OCI-LY3 (cell line): ENCODE measurements around the gene GSTO2.

Experiments used
- H2AFZ ChIP-seq: fragments of 200-600, 300-600 bp; shearing (Covaris generic); 2 replicates; pipeline ENCODE4 v1.6.0; 2014; ENCODE audit warnings: antibody characterized with exemption, low read depth, low read length
- H3K27ac ChIP-seq: fragments of 200-600, 300-600 bp; sonication (generic); 2 replicates; pipeline ENCODE4 v1.5.1; 2014; ENCODE audit warnings: mild to moderate bottlenecking, low read length, moderate library complexity, mixed read lengths
- H3K27me3 ChIP-seq: fragments of 200-600, 300-600 bp; sonication (generic); 2 replicates; pipeline ENCODE4 v1.6.1; 2014; ENCODE audit warnings: low read depth, low read length, mixed read lengths
- H3K36me3 ChIP-seq: fragments of 200-600, 300-600 bp; sonication (generic); replicated peaks from 2 replicates; pipeline ENCODE3; 2014; ENCODE audit warnings: low read depth, low read length, mixed read lengths
- H3K4me1 ChIP-seq: fragments of 300-600, 200-600 bp; sonication (generic); 2 replicates; pipeline ENCODE4 v1.6.1; 2014; ENCODE audit warnings: low read length, mixed read lengths
- H3K4me2 ChIP-seq: fragments of 200-600, 300-600 bp; sonication (generic); 2 replicates; pipeline ENCODE4 v1.6.1; 2014; ENCODE audit warnings: low read length, mixed read lengths
- H3K4me3 ChIP-seq: fragments of 300-600, 200-600 bp; sonication (generic); 2 replicates; pipeline ENCODE4 v1.5.1; 2014; ENCODE audit warnings: antibody characterized with exemption, mild to moderate bottlenecking, low read length, moderate library complexity
- H3K79me2 ChIP-seq: fragments of 300-600, 200-600 bp; shearing (Covaris generic); 2 replicates; pipeline ENCODE4 v1.6.1; 2014; ENCODE audit warnings: mild to moderate bottlenecking, low read length, mixed read lengths
- H3K9ac ChIP-seq: fragments of 300-600, 200-600 bp; shearing (Covaris generic); 2 replicates; pipeline ENCODE4 v1.6.0; 2014; ENCODE audit warnings: mild to moderate bottlenecking, low read length, moderate library complexity
- H3K9me3 ChIP-seq: fragments of 200-600, 300-600 bp; shearing (Covaris generic); 2 replicates; pipeline ENCODE4 v1.6.1; 2014; ENCODE audit warnings: low read length, mixed read lengths; ENCODE audit not compliant: insufficient read depth
- H4K20me1 ChIP-seq: fragments of 200-600, 300-600 bp; sonication (generic); 2 replicates; pipeline ENCODE4 v1.6.1; 2016; ENCODE audit warnings: low read length, mixed read lengths; ENCODE audit not compliant: insufficient read depth
- CTCF ChIP-seq: fragments of 200-600, 300-600 bp; sonication (generic); IDR thresholded peaks from 2 replicates; pipeline ENCODE4 v1.5.1; 2014; ENCODE audit warnings: antibody characterized with exemption, low read length, low read depth
- EZH2phosphoT487 ChIP-seq: fragments of 200-600 bp; shearing (Covaris generic); IDR thresholded peaks from 2 replicates; pipeline ENCODE4 v1.6.1; 2018; ENCODE audit warnings: antibody characterized with exemption, mixed run types, low read depth

GSTO2 gene

GRCh38 chr10:104259999-104260774 lies 8.8 kb upstream of the GSTO2 start:
- no peak overlapping the region for H3K27ac ChIP-seq
- H3K4me1 ChIP-seq = peaks cover 11% of the 10 kb centered on the region
- H3K4me3 ChIP-seq = no peak overlapping the region
- no peak overlapping the region for H2AFZ ChIP-seq
- no peaks in the 10 kb centered on the region for H4K20me1 ChIP-seq
- H3K4me2 ChIP-seq = no peak overlapping the region
- peaks cover 45% of the 10 kb centered on the region for H3K79me2 ChIP-seq
- no peak for TF ChIP-seq EZH2phosphoT487
- TF ChIP-seq CTCF = no peak
- H3K9me3 ChIP-seq = no peaks in the 10 kb centered on the region
- H3K9ac ChIP-seq = no peak overlapping the region
- peaks cover 23% of the 10 kb centered on the region for H3K36me3 ChIP-seq
- H3K27me3 ChIP-seq = no peaks in the 10 kb centered on the region

- Histone ChIP-seq H3K4me1 (peaks cover 9% of the 10 kb centered on the region), H3K27ac (no peak overlapping the region), H3K36me3 (peaks cover 28% of the 10 kb centered on the region), H4K20me1 (no peaks in the 10 kb centered on the region), H3K4me2 (no peak overlapping the region), H3K27me3 (no peaks in the 10 kb centered on the region), H3K9me3 (no peaks in the 10 kb centered on the region), H3K79me2 (peaks cover 45% of the 10 kb centered on the region), H3K4me3 (no peak overlapping the region), H3K9ac (no peak overlapping the region), H2AFZ (no peak overlapping the region)
- TF ChIP-seq CTCF (no peak), EZH2phosphoT487 (no peak)
Observed at GRCh38 chr10:104260775-104261115, 8.2 kb upstream of the GSTO2 start.

GRCh38 chr10:104262055-104262454 lies 6.9 kb upstream of the GSTO2 start:
- H2AFZ ChIP-seq = no peak overlapping the region
- peaks cover under 1% of the 10 kb centered on the region for H3K4me1 ChIP-seq
- H3K4me2 ChIP-seq = no peak overlapping the region
- H3K79me2 ChIP-seq = peaks cover 41% of the 10 kb centered on the region
- H3K27ac ChIP-seq = no peak overlapping the region
- no peak for TF ChIP-seq EZH2phosphoT487
- TF ChIP-seq CTCF = no peak
- H3K36me3 ChIP-seq = peaks cover 34% of the 10 kb centered on the region
- H3K9ac ChIP-seq = no peak overlapping the region
- no peaks in the 10 kb centered on the region for H4K20me1 ChIP-seq
- H3K27me3 ChIP-seq = no peaks in the 10 kb centered on the region
- H3K4me3 ChIP-seq = no peak overlapping the region
- no peaks in the 10 kb centered on the region for H3K9me3 ChIP-seq

GRCh38 chr10:104264783-104265182 lies 4.2 kb upstream of the GSTO2 start:
- H3K4me1 ChIP-seq = peaks cover 14% of the 10 kb centered on the region
- no peak overlapping the region for H2AFZ ChIP-seq
- H3K27ac ChIP-seq = no peak overlapping the region
- H3K4me2 ChIP-seq = no peak overlapping the region
- no peaks in the 10 kb centered on the region for H3K27me3 ChIP-seq
- H3K36me3 ChIP-seq = peaks cover 32% of the 10 kb centered on the region
- peaks cover 52% of the 10 kb centered on the region for H3K79me2 ChIP-seq
- no peak overlapping the region for H3K4me3 ChIP-seq
- no peak for TF ChIP-seq CTCF
- TF ChIP-seq EZH2phosphoT487 = no peak
- H3K9me3 ChIP-seq = no peaks in the 10 kb centered on the region
- H3K9ac ChIP-seq = no peak overlapping the region
- H4K20me1 ChIP-seq = no peaks in the 10 kb centered on the region
